CD4-positive, alpha-beta T cell (primary cell): ENCODE data around the gene STARD3. TPM values are rescaled to one million over a fixed set of nuclear protein-coding genes. Genes with fewer than 3 reads are reported as not detected.
A peak's percentile ranks its signal among the peaks of the same experiment; 100 is the strongest.

ENCODE experiments used
- ATAC-seq: fragments of 200-7000 bp; cut with Tn5 transposase; one replicate; pipeline ENCODE4 v1.10.0; 2022; ENCODE audit warnings: mild to moderate bottlenecking; ENCODE audit not compliant: poor library complexity
- CTCF ChIA-PET: fragments of 350-600 bp; sonication (Branson Sonifier 250); formaldehyde crosslinking; loops from one replicate; lab custom pipeline; 2021; ENCODE audit warnings: antibody characterized with exemption, inconsistent platforms; lab: Charles Lee
- POLR2A ChIA-PET: fragments of 350-600 bp; sonication (Branson Sonifier 250); formaldehyde crosslinking; loops from one replicate; lab custom pipeline; 2021; ENCODE audit warnings: antibody characterized with exemption, inconsistent platforms; lab: Charles Lee
- DNase-seq, 14 experiments: peaks; one replicate each; pipeline ENCODE4 v3.0.0-alpha.2; 2013 to 2020; ENCODE audit warnings: mixed read lengths in 2 of 14
- H3K27ac ChIP-seq, 2 donors: one replicate each; pipeline versions ENCODE4 v1.5.1 to v1.7.0; 2013; ENCODE audit warnings: low read length in 2 of 2, low read depth in 1 of 2, mild to moderate bottlenecking in 1 of 2
- H3K27me3 ChIP-seq, 2 experiments: 1 replicate in 1 of 2; 2 replicates in 1 of 2; pipeline versions ENCODE4 v1.6.1 to v1.7.0; 2013; ENCODE audit warnings: low read length in 2 of 2, control low read depth in 1 of 2, mild to moderate bottlenecking in 1 of 2, moderate library complexity in 1 of 2; ENCODE audit not compliant: insufficient read depth in 2 of 2, control insufficient read depth in 1 of 2
- H3K36me3 ChIP-seq: one replicate; pipeline ENCODE4 v1.6.1; 2013; ENCODE audit warnings: low read length, control low read depth; ENCODE audit not compliant: insufficient read depth
- H3K4me1 ChIP-seq: one replicate; pipeline ENCODE4 v1.6.1; 2013; ENCODE audit warnings: low read length, control low read depth; ENCODE audit not compliant: insufficient read depth
- H3K4me3 ChIP-seq: one replicate; pipeline ENCODE4 v1.5.1; 2013; ENCODE audit warnings: mild to moderate bottlenecking, low read length, moderate library complexity
- H3K9me3 ChIP-seq, 2 experiments: 1 replicate in 1 of 2; 2 replicates in 1 of 2; pipeline versions ENCODE4 v1.6.1 to v1.7.0; 2013; ENCODE audit warnings: low read length in 2 of 2, mild to moderate bottlenecking in 2 of 2, control low read depth in 1 of 2, moderate library complexity in 1 of 2; ENCODE audit not compliant: control insufficient read depth in 1 of 2, insufficient read depth in 1 of 2
- H3K27ac Mint-ChIP-seq: one replicate; pipeline ENCODE4 v1.8.0; 2020; ENCODE audit warnings: mixed read lengths
- H3K27me3 Mint-ChIP-seq: one replicate; pipeline ENCODE4 v1.8.0; 2021; ENCODE audit warnings: mixed read lengths
- H3K36me3 Mint-ChIP-seq: one replicate; pipeline ENCODE4 v1.8.0; 2021; ENCODE audit warnings: low read depth, mixed read lengths
- H3K4me1 Mint-ChIP-seq: one replicate; pipeline ENCODE4 v1.8.0; 2021; ENCODE audit warnings: low read depth, mixed read lengths
- H3K4me3 Mint-ChIP-seq: one replicate; pipeline ENCODE4 v1.8.0; 2020; ENCODE audit warnings: mild to moderate bottlenecking, mixed read lengths
- H3K9me3 Mint-ChIP-seq: one replicate; pipeline ENCODE4 v1.8.0; 2020; ENCODE audit warnings: mixed read lengths
- CTCF ChIP-seq: fragments of 200-600 bp; IDR thresholded peaks from one replicate; pipeline ENCODE4 v1.8.0; 2022; ENCODE audit warnings: antibody characterized with exemption, mild to moderate bottlenecking
- intact Hi-C, 2 experiments: fragments of 100-400 bp; cut with DNase I in 1 of 2; cut with micrococcal nuclease in 1 of 2; formaldehyde crosslinking; loops; one replicate each; pipeline versions ENCODE4 v1.15.1 to v1.9.0; 2023 to 2025; cut with DNase I, micrococcal nuclease
- total RNA-seq, 174 experiments: library from RNA in 2 of 174; stranded (reverse) in 2 of 174; gene quantifications; one replicate each; pipeline ENCODE4 v1.2.3 and lab custom pipeline; 2021 to 2026

Gene STARD3
- total RNA-seq, 2 experiments from 2014 or later = 96.5 to 99.9 TPM

DNA sequence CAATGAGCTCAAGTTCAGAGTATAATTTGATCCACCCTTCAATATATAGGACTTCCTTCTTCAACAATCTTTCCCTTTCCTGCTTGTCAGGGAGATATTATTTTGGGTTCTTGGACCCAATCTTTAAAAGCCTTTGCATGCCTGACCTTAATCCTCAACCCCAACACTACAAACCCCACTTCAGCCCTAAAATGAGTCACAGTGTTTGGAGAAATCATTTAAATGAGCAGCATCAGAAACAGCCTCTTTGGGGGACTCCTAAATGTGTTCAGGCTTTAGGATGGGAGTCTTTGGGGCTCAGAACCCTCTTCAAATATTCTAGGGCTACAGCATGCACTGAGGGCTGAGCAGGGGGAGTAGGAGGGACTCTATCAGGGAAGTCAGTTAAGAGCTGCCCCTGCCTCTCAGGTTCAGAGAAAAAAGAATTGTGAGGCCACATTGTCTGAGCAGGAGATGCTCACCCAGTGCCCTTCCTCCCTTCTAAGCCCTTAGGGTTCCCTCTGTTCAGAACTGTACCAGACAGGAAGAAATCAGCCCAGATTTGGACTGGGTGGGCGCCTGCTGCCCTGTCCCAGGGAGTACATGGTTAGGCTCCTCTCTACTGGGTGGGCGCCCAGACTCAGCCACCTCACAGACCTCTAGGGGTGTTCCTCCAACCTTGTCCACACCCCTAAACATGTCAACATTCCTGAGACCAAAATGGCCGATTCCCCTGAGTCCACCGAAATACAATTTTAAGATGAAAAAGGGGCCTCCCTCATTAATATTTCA is 34.2 kb upstream of the STARD3 start:
- no peak for TF ChIP-seq CTCF
- Histone ChIP-seq H3K4me1 (peaks cover 71% of the 10 kb centered on the region), H3K27me3 (peaks cover 87 to 100% of the 10 kb centered on the region in 2 experiments), H3K36me3 (no peaks in the 10 kb centered on the region), H3K27ac (no peak overlapping the region), H3K4me3 (no peak overlapping the region), H3K9me3 (peaks cover 0 to 31% of the 10 kb centered on the region in 2 experiments)
- Mint-ChIP-seq H3K4me3 (peak overlapping the region; percentile 40), H3K36me3 (no peaks in the 10 kb centered on the region), H3K27ac (no peak overlapping the region), H3K27me3 (peaks cover 88% of the 10 kb centered on the region), H3K9me3 (no peaks in the 10 kb centered on the region), H3K4me1 (peaks cover 22% of the 10 kb centered on the region)
- intact Hi-C loops = no loop called here
- ChIA-PET POLR2A (no interaction called here), CTCF (interaction anchor here (0.8 to 4.4 kb wide), 2 partner anchors 19 kb away, joined by 3 to 17 read pairs; no protein-coding TSS in a partner anchor)
- ATAC-seq (no peak), DNase-seq (no peak)

DNA sequence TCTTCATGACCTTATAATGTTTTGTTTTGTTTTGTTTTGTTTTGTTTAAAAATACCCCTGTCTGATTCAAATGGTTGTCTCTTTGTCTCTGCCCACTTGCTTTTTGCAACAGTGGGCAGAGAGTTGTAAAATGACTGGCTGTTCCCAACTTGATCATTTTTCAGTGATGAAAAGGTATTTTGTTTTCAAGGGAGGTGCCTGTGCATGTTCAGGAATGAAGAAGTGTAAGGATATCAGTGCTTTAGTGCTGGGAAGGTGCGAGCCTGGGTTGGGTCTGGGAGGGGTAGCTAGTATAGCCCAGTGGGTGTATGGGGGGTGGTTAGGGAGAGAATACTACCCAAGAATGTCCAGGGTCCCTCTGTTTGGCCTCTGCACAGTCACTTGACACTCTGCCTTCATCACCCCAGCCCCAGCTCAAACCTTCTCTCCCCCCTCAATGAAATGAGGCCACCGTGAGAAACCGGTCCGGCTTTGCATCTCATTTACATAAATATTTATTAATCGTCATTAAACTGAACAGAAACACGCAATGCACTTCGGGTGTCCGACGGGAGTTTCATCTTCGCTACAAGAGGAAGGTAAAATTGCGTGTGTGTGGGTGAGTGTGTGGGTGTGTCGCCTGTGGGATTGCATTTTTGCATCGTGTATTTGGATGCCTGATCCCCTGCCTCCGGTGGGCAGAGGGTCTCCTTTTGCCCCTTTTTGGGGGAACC is 33.5 kb upstream of the STARD3 start:
- Mint-ChIP-seq H3K9me3 (no peaks in the 10 kb centered on the region), H3K36me3 (no peaks in the 10 kb centered on the region), H3K4me1 (peaks cover 20% of the 10 kb centered on the region), H3K27ac (no peak overlapping the region), H3K4me3 (peak overlapping the region; percentile 9), H3K27me3 (peaks cover 84% of the 10 kb centered on the region)
- H3K27ac ChIP-seq = no peak overlapping the region
- peaks cover 0 to 37% of the 10 kb centered on the region in 2 experiments for H3K9me3 ChIP-seq
- ATAC-seq (no peak), DNase-seq (no peak)
- no peak for TF ChIP-seq CTCF
- CTCF ChIA-PET = interaction anchor here (4.4 kb wide), 1 partner anchor 19 kb away, joined by 17 read pairs; no protein-coding TSS in a partner anchor
- H3K4me1 ChIP-seq = peaks cover 69% of the 10 kb centered on the region
- POLR2A ChIA-PET = no interaction called here
- H3K27me3 ChIP-seq = peaks cover 87 to 99% of the 10 kb centered on the region in 2 experiments
- no peaks in the 10 kb centered on the region for H3K36me3 ChIP-seq
- intact Hi-C loops = no loop called here
- no peak overlapping the region for H3K4me3 ChIP-seq

DNA sequence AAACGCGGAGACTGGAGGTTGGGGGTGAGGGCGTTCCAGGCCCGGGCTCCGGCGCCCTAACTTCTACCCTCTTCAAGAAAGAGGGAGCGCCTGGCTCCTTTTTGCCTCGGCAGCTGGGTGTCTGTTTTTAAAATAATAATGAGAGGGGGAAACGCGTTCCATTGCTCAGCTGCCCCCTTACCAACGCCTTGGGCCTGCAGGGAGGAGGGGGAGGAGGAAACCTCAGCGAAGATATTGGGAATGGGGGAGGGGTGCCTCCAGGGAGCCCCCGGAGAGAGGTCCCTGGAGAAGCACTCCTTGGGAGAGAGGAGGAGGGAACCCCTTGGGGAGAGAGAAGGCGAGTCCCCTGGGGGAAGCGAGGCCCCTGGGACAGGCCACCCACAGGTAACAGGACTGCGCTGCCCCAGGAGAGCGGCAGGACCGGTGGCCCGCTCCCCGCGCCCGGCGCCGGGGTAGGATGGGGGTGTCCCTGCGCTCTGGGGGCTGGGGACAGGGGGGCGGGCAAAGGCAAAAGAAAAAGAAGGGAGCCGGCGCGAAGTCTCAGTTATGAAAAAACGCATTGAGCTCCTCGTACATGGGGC is 31.9 kb upstream of the STARD3 start:
- peak in 1 of 14 experiments; percentile 20 for DNase-seq
- no peaks in the 10 kb centered on the region for H3K36me3 Mint-ChIP-seq

More for the DNA sequence above, 31.9 kb upstream of the STARD3 start:
- no peak overlapping the region for H3K4me3 Mint-ChIP-seq
- intact Hi-C loops = no loop called here
- CTCF ChIA-PET = interaction anchor here (4.4 kb wide), 1 partner anchor 17 kb away, joined by 17 read pairs; no protein-coding TSS in a partner anchor
- Histone ChIP-seq H3K27me3 (peaks cover 83 to 96% of the 10 kb centered on the region in 2 experiments), H3K4me3 (no peak overlapping the region), H3K36me3 (no peaks in the 10 kb centered on the region), H3K27ac (no peak overlapping the region), H3K4me1 (peaks cover 53% of the 10 kb centered on the region), H3K9me3 (peaks cover 0 to 27% of the 10 kb centered on the region in 2 experiments)
- TF ChIP-seq CTCF = no peak
- POLR2A ChIA-PET = interaction anchor here (0.7 to 1.1 kb wide), 2 partner anchors 341 to 461 kb away, joined by 3 to 4 read pairs; no protein-coding TSS in a partner anchor
- H3K4me1 Mint-ChIP-seq = peaks cover 20% of the 10 kb centered on the region
- ATAC-seq = no peak
- H3K27ac Mint-ChIP-seq = no peak overlapping the region
- peaks cover 85% of the 10 kb centered on the region for H3K27me3 Mint-ChIP-seq
- no peaks in the 10 kb centered on the region for H3K9me3 Mint-ChIP-seq
